Measurements from ENCODE around the gene CUBN.

GRCh38 chr10:16984242-16984641 lies 145.4 kb downstream of the CUBN start:
- TF ChIP-seq KDM1A (IDR thresholded peaks at IDR 0.05; ENCODE audit: low read depth) (no peak), SREBF2 (IDR thresholded peaks at IDR 0.05) (no peak), CTCF (IDR thresholded peaks at IDR 0.05) (no peak), TP53 (CRISPR knock-in tag; IDR thresholded peaks at IDR 0.05) (no peak), BHLHE40 (IDR thresholded peaks at IDR 0.05; ENCODE audit: low read depth, low read length) (no peak)
